ENCODE results near the gene MYBPC1. TPM values are rescaled to one million over a fixed set of nuclear protein-coding genes. Genes with fewer than 3 reads are reported as not detected.
A peak's percentile ranks its signal among the peaks of the same experiment; 100 is the strongest.

The MYBPC1 gene
- total and polyA plus RNA-seq, 8 donors, result 0.08 to 13.6 (median 0.35) TPM; not detected in 2

DNA sequence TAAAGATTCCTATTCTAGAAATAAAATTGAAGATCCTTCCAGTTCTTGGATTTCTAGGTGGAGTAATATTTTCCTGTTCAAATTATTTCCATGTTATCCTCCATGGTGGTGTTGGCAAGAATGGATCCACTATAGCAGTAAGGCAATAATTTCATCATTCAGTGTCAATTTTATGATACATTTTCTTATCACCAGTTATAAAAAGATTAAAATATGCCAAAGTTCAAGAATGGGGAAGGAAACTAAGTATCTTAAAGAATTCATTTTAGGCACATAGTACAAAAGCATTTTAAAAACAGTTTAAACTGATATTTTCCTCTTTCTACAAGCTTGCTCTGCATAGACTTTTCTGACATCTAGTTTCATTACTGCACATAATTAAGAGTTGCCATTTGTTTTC, 125.3 kb downstream of the MYBPC1 start:
- no peak for TF ChIP-seq CTCF (IDR thresholded peaks at IDR 0.05)
- no peak for FAIRE-seq
- H3K27me3 ChIP-seq, result peaks cover 0 to 3% (median 0%) of the 10 kb centered on the region in 4 donors
- H3K36me3 ChIP-seq, result peaks cover 0 to 21% (median 0%) of the 10 kb centered on the region in 3 donors
- no peak for DNase-seq
- intact Hi-C loops (cut with DNase I), result no loop called here
- no peak for ATAC-seq
- H3K4me1 ChIP-seq, result peaks cover 0 to 10% (median 0%) of the 10 kb centered on the region in 3 donors
- no peak overlapping the region for H3K4me3 ChIP-seq
- H3K9me3 ChIP-seq, result no peaks in the 10 kb centered on the region
- H3K27ac ChIP-seq, result no peak overlapping the region

DNA sequence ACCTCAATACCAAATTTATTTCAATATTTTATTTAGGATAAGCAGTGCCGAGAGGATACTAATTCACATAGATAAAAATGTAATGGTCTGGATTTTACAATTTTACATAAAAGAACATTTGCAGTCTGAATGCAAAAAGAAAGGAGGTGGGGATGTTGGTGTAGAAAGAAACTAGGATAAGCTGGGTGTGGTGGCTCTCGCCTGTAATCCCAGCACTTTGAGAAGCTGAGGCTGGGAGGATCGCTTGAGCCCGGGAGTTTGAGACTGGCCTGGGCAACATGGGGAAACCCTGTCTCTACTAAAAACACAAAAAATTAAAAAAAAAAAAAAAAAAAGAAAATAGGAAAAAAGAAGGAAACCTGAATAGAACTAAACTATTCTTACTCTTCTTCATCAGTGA, 127.6 kb downstream of the MYBPC1 start:
- Histone ChIP-seq H3K9me3 (no peaks in the 10 kb centered on the region), H3K27me3 (no peaks in the 10 kb centered on the region), H3K4me3 (no peak overlapping the region), H3K36me3 (peaks cover 0 to 21% (median 0%) of the 10 kb centered on the region in 3 donors), H3K27ac (no peak overlapping the region), H3K4me1 (peaks cover 5 to 17% (median 9%) of the 10 kb centered on the region in 3 donors)
- no peak for FAIRE-seq
- WGBS, 2 donors, result 96 to 99% methylated on average over 4 of the region's 4 CpGs
- no peak for DNase-seq
- intact Hi-C loops (cut with DNase I), result no loop called here
- no peak for ATAC-seq
- TF ChIP-seq CTCF (IDR thresholded peaks at IDR 0.05), result no peak

DNA sequence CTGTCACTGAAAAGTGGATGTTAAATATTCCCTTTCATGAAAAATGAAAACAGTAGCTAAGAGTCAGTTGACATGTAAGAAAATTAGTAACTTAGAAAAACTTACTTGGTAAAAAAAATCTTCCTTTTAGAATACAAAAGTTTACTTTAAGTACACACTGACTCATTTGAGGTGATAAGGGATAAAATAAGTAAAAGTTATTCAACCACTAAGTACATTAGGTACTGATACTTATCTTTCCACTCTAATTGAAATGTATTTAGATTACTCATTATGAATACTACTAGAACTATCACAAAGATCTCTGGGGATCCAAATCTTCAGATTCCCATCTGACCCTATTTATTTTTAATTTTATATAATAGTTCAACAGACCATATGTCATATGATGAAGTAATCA, 132.3 kb downstream of the MYBPC1 start:
- FAIRE-seq (no peak), DNase-seq (no peak), ATAC-seq (peak in 3 of 4 donors; percentile 15 to 59 (median 43))
- intact Hi-C loops (cut with DNase I), result no loop called here
- TF ChIP-seq CTCF (IDR thresholded peaks at IDR 0.05), result no peak
- H3K9me3 ChIP-seq, result no peaks in the 10 kb centered on the region
- H3K4me3 ChIP-seq, result no peak overlapping the region
- H3K4me1 ChIP-seq, result peaks cover 5 to 9% (median 7%) of the 10 kb centered on the region in 3 donors
- H3K27ac ChIP-seq, result no peak overlapping the region
- peaks cover 0 to 21% (median 0%) of the 10 kb centered on the region in 3 donors for H3K36me3 ChIP-seq
- H3K27me3 ChIP-seq, result no peaks in the 10 kb centered on the region

GRCh38 chr12:101729842-101730241, 135.1 kb downstream of the MYBPC1 start:
- no peak for TF ChIP-seq CTCF (IDR thresholded peaks at IDR 0.05)
- Histone ChIP-seq H3K27ac (no peak overlapping the region), H3K27me3 (no peaks in the 10 kb centered on the region), H3K4me3 (no peak overlapping the region), H3K36me3 (no peaks in the 10 kb centered on the region), H3K9me3 (no peaks in the 10 kb centered on the region), H3K4me1 (peaks cover 5 to 12% (median 9%) of the 10 kb centered on the region in 3 donors)
- intact Hi-C loops (cut with DNase I), result no loop called here
- FAIRE-seq (no peak), DNase-seq (no peak), ATAC-seq (no peak)

GRCh38 chr12:101732318-101732717, 137.5 kb downstream of the MYBPC1 start:
- H3K36me3 ChIP-seq, result no peaks in the 10 kb centered on the region
- no peak for FAIRE-seq
- H3K4me1 ChIP-seq, result peaks cover 0 to 5% (median 0%) of the 10 kb centered on the region in 3 donors
- no peaks in the 10 kb centered on the region for H3K9me3 ChIP-seq
- TF ChIP-seq CTCF (IDR thresholded peaks at IDR 0.05), result no peak
- ATAC-seq, result no peak
- no peak overlapping the region for H3K27ac ChIP-seq
- intact Hi-C loops (cut with DNase I), result no loop called here
- DNase-seq, result no peak
- H3K27me3 ChIP-seq, result no peaks in the 10 kb centered on the region
- 92 to 94% methylated on average over 1 of the region's 1 CpG for WGBS, 2 donors
- H3K4me3 ChIP-seq, result no peak overlapping the region
